GM18508 (cell line): ENCODE data around the gene ANAPC2.

ENCODE experiments used
- ATAC-seq: cut with Tn5 transposase; IDR thresholded peaks from one replicate; pipeline ENCODE4 v1.9.1; 2021; ENCODE audit warnings: moderate number of reproducible peaks; ENCODE audit not compliant: insufficient read depth, unreplicated experiment

Gene ANAPC2

GRCh38 chr9:137215196-137215986 lies 27.0 kb upstream of the ANAPC2 start:
- no peak for ATAC-seq

GRCh38 chr9:137214620-137215019 lies 26.3 kb upstream of the ANAPC2 start:
- no peak for ATAC-seq

GRCh38 chr9:137213160-137214060 lies 25.1 kb upstream of the ANAPC2 start:
- ATAC-seq, result no peak

GRCh38 chr9:137212520-137212919 lies 24.2 kb upstream of the ANAPC2 start:
- ATAC-seq, result no peak

GRCh38 chr9:137211532-137211931 lies 23.2 kb upstream of the ANAPC2 start:
- no peak for ATAC-seq

- ATAC-seq, result no peak
Measured at GRCh38 chr9:137206602-137207001, 18.2 kb upstream of the ANAPC2 start.

- no peak for ATAC-seq
Measured at GRCh38 chr9:137205126-137206069, 17.0 kb upstream of the ANAPC2 start, which contains the start of the genes NDOR1 and TMEM203. NDOR1 (plus strand) TSS chr9:137205700; CDS start chr9:137205778, 78 bp downstream. TMEM203 (minus strand) TSS chr9:137205648; CDS start chr9:137205414, 234 bp downstream.

- no peak for ATAC-seq
Measured at GRCh38 chr9:137204731-137205125, 16.4 kb upstream of the ANAPC2 start.

- no peak for ATAC-seq
Measured at GRCh38 chr9:137202966-137203365, 14.6 kb upstream of the ANAPC2 start.

GRCh38 chr9:137201205-137201868 lies 13.0 kb upstream of the ANAPC2 start:
- no peak for ATAC-seq

- ATAC-seq, result peak; percentile 69
Measured at GRCh38 chr9:137200311-137201204, 12.2 kb upstream of the ANAPC2 start, which contains the start of gene TPRN. TPRN (minus strand) TSS chr9:137200741; CDS start chr9:137200711, 30 bp downstream.

- ATAC-seq, result no peak
Measured at GRCh38 chr9:137199411-137200121, 11.2 kb upstream of the ANAPC2 start.

- no peak for ATAC-seq
Measured at GRCh38 chr9:137198902-137199283, 10.5 kb upstream of the ANAPC2 start.

- no peak for ATAC-seq
Measured at GRCh38 chr9:137198051-137198901, 9.9 kb upstream of the ANAPC2 start.

GRCh38 chr9:137195525-137196220 lies 7.3 kb upstream of the ANAPC2 start:
- no peak for ATAC-seq

- no peak for ATAC-seq
Measured at GRCh38 chr9:137194909-137195308, 6.5 kb upstream of the ANAPC2 start.
